NT2/D1 (cell line): ENCODE measurements around the gene HIPK2.

Experiments used
- DNase-seq: peaks from one replicate; pipeline ENCODE4 v3.0.0-alpha.2; 2011; ENCODE audit warnings: low read depth, low spot score
- H3K27me3 ChIP-seq: 2 replicates; pipeline ENCODE4 v1.6.0; 2011; ENCODE audit warnings: mild to moderate bottlenecking; ENCODE audit not compliant: insufficient read length, insufficient read depth
- H3K36me3 ChIP-seq: 2 replicates; pipeline ENCODE4 v1.6.1; 2011; ENCODE audit warnings: mild to moderate bottlenecking, low read length, mixed read lengths; ENCODE audit not compliant: insufficient read depth, insufficient read length
- H3K4me1 ChIP-seq: 2 replicates; pipeline ENCODE4 v1.5.1; 2011; ENCODE audit not compliant: insufficient read depth, insufficient read length
- H3K4me3 ChIP-seq: 2 replicates; pipeline ENCODE4 v1.5.1; 2011; ENCODE audit warnings: low read depth; ENCODE audit not compliant: insufficient read length
- H3K9ac ChIP-seq: 2 replicates; pipeline ENCODE4 v1.6.0; 2011; ENCODE audit warnings: low read depth; ENCODE audit not compliant: insufficient read length
- H3K9me3 ChIP-seq: 2 replicates; pipeline ENCODE4 v1.5.1; 2011; ENCODE audit warnings: mild to moderate bottlenecking, low read length; ENCODE audit not compliant: insufficient read depth
- SUZ12 ChIP-seq: IDR thresholded peaks from 2 replicates; pipeline ENCODE4 v1.6.1; 2011; ENCODE audit not compliant: insufficient read length, insufficient read depth; ENCODE audit errors: extremely low read depth
- YY1 ChIP-seq: IDR thresholded peaks from 2 replicates; pipeline ENCODE4 v1.6.1; 2011; ENCODE audit not compliant: insufficient read length, insufficient read depth
- ZNF274 ChIP-seq: IDR thresholded peaks from 2 replicates; pipeline ENCODE4 v1.6.1; 2011; ENCODE audit warnings: mild to moderate bottlenecking, low read depth, low read length

HIPK2 gene

DNA sequence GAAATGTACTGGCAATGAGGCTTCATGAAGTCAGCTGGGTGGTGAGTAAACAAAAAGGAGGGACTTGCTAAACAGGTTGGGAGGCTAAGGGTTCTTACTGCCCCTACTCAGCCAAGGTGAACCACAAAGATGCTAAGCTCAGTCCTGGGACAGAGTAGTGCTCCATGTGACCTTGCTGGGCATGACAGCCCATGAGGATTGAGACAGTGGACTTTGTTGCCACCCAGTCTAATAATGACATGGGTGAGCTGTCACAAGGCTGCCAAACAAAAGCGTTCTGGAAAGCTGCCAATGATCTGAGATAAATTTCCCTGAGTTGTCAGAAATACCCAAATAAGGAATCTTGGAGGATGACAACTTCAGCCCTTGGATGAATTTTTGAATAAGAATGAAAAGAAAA, 179.2 kb downstream of the HIPK2 start:
- no peaks in the 10 kb centered on the region for H3K27me3 ChIP-seq
- H3K9ac ChIP-seq = no peak overlapping the region
- peaks cover 18% of the 10 kb centered on the region for H3K36me3 ChIP-seq
- H3K9me3 ChIP-seq = no peaks in the 10 kb centered on the region
- no peak for TF ChIP-seq ZNF274
- TF ChIP-seq YY1 = no peak
- no peak for TF ChIP-seq SUZ12
- DNase-seq = no peak
- H3K4me3 ChIP-seq = no peak overlapping the region
- H3K4me1 ChIP-seq = no peaks in the 10 kb centered on the region

GRCh38 chr7:139597028-139597427, 180.8 kb downstream of the HIPK2 start:
- no peak for TF ChIP-seq YY1
- TF ChIP-seq ZNF274 = no peak
- no peak for TF ChIP-seq SUZ12
- Histone ChIP-seq H3K27me3 (no peaks in the 10 kb centered on the region), H3K36me3 (peaks cover 18% of the 10 kb centered on the region), H3K9me3 (no peaks in the 10 kb centered on the region), H3K4me3 (no peak overlapping the region), H3K9ac (no peak overlapping the region), H3K4me1 (no peaks in the 10 kb centered on the region)
- no peak for DNase-seq

- no peaks in the 10 kb centered on the region for H3K9me3 ChIP-seq
- H3K27me3 ChIP-seq = no peaks in the 10 kb centered on the region
- no peak for TF ChIP-seq ZNF274
- no peak for TF ChIP-seq SUZ12
- TF ChIP-seq YY1 = no peak
- H3K9ac ChIP-seq = no peak overlapping the region
- peaks cover 18% of the 10 kb centered on the region for H3K36me3 ChIP-seq
- no peak for DNase-seq
- H3K4me1 ChIP-seq = no peaks in the 10 kb centered on the region
- no peak overlapping the region for H3K4me3 ChIP-seq
Observed at GRCh38 chr7:139596626-139597025, 181.2 kb downstream of the HIPK2 start.

DNA sequence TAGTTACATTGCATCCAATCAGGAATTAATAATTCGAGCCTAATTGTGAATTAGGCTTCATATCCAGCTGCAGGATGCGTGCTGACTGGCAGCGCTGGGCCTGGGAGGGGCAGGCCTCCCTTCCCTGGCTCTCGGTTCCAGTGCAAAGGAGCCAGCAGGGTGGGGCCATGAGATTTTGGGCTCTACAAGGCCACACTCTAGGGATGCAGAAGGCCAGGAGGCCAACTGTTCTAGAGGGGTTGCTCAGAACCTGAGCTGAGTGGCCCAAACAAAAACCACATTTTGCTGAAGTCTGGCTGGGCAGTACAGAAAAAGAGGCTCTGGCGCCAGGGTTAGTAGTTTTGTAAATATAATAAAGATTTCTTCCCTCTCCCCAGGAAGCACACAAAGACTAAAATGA, 182.0 kb downstream of the HIPK2 start:
- H3K36me3 ChIP-seq = peaks cover 18% of the 10 kb centered on the region
- H3K9ac ChIP-seq = no peak overlapping the region
- no peak overlapping the region for H3K4me3 ChIP-seq
- H3K4me1 ChIP-seq = no peaks in the 10 kb centered on the region
- no peak for DNase-seq
- TF ChIP-seq SUZ12 = no peak
- H3K9me3 ChIP-seq = no peaks in the 10 kb centered on the region
- no peaks in the 10 kb centered on the region for H3K27me3 ChIP-seq

GRCh38 chr7:139594911-139595476, 182.8 kb downstream of the HIPK2 start:
- DNase-seq = no peak
- Histone ChIP-seq H3K9me3 (no peaks in the 10 kb centered on the region), H3K4me1 (no peaks in the 10 kb centered on the region), H3K4me3 (no peak overlapping the region), H3K27me3 (no peaks in the 10 kb centered on the region), H3K9ac (no peak overlapping the region), H3K36me3 (peaks cover 13% of the 10 kb centered on the region)
- TF ChIP-seq YY1 = no peak
- TF ChIP-seq SUZ12 = no peak
- no peak for TF ChIP-seq ZNF274

DNA sequence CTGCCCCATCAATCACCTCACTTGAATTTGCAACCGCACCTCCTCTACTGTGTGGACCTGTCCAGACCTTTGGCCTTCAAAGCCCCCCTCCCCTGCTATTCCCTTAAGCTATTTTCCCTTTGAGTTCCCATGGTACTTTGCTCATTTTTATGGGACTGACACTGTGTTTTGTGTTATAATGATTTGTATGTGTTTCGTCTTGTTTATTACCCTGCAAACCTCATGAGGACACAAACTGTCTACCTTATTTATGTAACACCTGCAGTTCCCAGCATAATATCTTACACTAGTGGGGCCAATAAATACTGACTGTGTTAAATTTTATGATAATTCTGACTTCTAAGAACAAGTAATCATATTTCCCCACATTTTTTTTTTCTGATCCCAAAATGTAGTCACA, 183.7 kb downstream of the HIPK2 start:
- H3K4me1 ChIP-seq = no peaks in the 10 kb centered on the region
- no peak overlapping the region for H3K4me3 ChIP-seq
- no peak for TF ChIP-seq YY1
- H3K27me3 ChIP-seq = no peaks in the 10 kb centered on the region
- H3K36me3 ChIP-seq = peaks cover 9% of the 10 kb centered on the region
- no peak for DNase-seq
- H3K9me3 ChIP-seq = no peaks in the 10 kb centered on the region
- H3K9ac ChIP-seq = no peak overlapping the region

- Histone ChIP-seq H3K4me3 (no peak overlapping the region), H3K36me3 (peaks cover 6% of the 10 kb centered on the region), H3K9ac (no peak overlapping the region), H3K27me3 (no peaks in the 10 kb centered on the region), H3K9me3 (no peaks in the 10 kb centered on the region), H3K4me1 (no peaks in the 10 kb centered on the region)
- no peak for DNase-seq
- TF ChIP-seq YY1 (no peak), ZNF274 (no peak), SUZ12 (no peak)
Observed at GRCh38 chr7:139592801-139593461, 184.9 kb downstream of the HIPK2 start.
